Keratinocyte (primary cell): Measurements from ENCODE around the gene S1PR4. TPM values are rescaled to one million over a fixed set of nuclear protein-coding genes. Genes with fewer than 3 reads are reported as not detected.
"Not testable (repeated sequence)": the region's sequence is repeated elsewhere in the genome, so short reads cannot be mapped to it uniquely, and the experiment has no call there.

ENCODE experiments used
- DNase-seq: peaks from one replicate; pipeline ENCODE4 v3.0.0-alpha.2; 2011; ENCODE audit warnings: low read depth, missing footprints, low spot score
- FAIRE-seq: peaks from 2 replicates; lab custom pipeline; 2011; peaks lifted over from hg19 to GRCh38; lab: Jason Lieb, UNC
- H2AFZ ChIP-seq: 2 replicates; pipeline ENCODE4 v1.6.0; 2012; ENCODE audit warnings: low read length, control low read depth, inconsistent platforms; ENCODE audit not compliant: control insufficient read depth
- H3K27ac ChIP-seq: 2 replicates; pipeline ENCODE4 v1.5.1; 2011; ENCODE audit warnings: low read length; ENCODE audit not compliant: control insufficient read depth, insufficient read depth
- H3K27me3 ChIP-seq: 3 replicates; pipeline ENCODE4 v1.6.0; 2011; ENCODE audit warnings: low read length; ENCODE audit not compliant: control insufficient read depth, insufficient read depth; ENCODE audit errors: extremely low read depth
- H3K36me3 ChIP-seq, 2 experiments: 2 replicates in 1 of 2; 3 replicates in 1 of 2; pipeline ENCODE4 v1.5.1; 2011; ENCODE audit warnings: low read length in 2 of 2, mild to moderate bottlenecking in 1 of 2; ENCODE audit not compliant: control insufficient read depth in 2 of 2, insufficient read depth in 2 of 2; ENCODE audit errors: extremely low read depth in 1 of 2
- H3K4me1 ChIP-seq: 3 replicates; pipeline ENCODE4 v1.5.1; 2011; ENCODE audit warnings: low read length; ENCODE audit not compliant: control insufficient read depth, insufficient read depth; ENCODE audit errors: extremely low read depth
- H3K4me2 ChIP-seq: 3 replicates; pipeline ENCODE4 v1.6.0; 2011; ENCODE audit warnings: low read depth, low read length; ENCODE audit not compliant: control insufficient read depth, insufficient read depth; ENCODE audit errors: extremely low read depth
- H3K4me3 ChIP-seq, 3 experiments: fragments of 200-600 bp in 1 of 3; sonication (generic) in 1 of 3; 2 replicates in 2 of 3; 3 replicates in 1 of 3; pipeline ENCODE4 v1.5.1; 2011 to 2016; ENCODE audit warnings: low read length in 3 of 3, mild to moderate bottlenecking in 3 of 3, control low read depth in 2 of 3, inconsistent platforms in 1 of 3, low read depth in 1 of 3, mixed read lengths in 1 of 3, mixed run types in 1 of 3, moderate library complexity in 1 of 3; ENCODE audit not compliant: control insufficient read depth in 2 of 3, insufficient read depth in 2 of 3; ENCODE audit errors: extremely low read depth in 1 of 3
- H3K79me2 ChIP-seq: 2 replicates; pipeline ENCODE4 v1.6.0; 2012; ENCODE audit warnings: low read length; ENCODE audit not compliant: control insufficient read depth, insufficient read depth
- H3K9ac ChIP-seq: 3 replicates; pipeline ENCODE4 v1.6.0; 2011; ENCODE audit warnings: low read length; ENCODE audit not compliant: control insufficient read depth, insufficient read depth; ENCODE audit errors: extremely low read depth
- H3K9me1 ChIP-seq: 3 replicates; pipeline ENCODE4 v1.6.0; 2011; ENCODE audit warnings: low read length; ENCODE audit not compliant: control insufficient read depth, insufficient read depth; ENCODE audit errors: extremely low read depth
- H3K9me3 ChIP-seq: 2 replicates; pipeline ENCODE4 v1.5.1; 2012; ENCODE audit warnings: low read depth, low read length; ENCODE audit not compliant: control insufficient read depth
- H4K20me1 ChIP-seq: 3 replicates; pipeline ENCODE4 v1.6.0; 2011; ENCODE audit warnings: low read length; ENCODE audit not compliant: control insufficient read depth, insufficient read depth; ENCODE audit errors: extremely low read depth
- EZH2 ChIP-seq: IDR thresholded peaks from one replicate; pipeline ENCODE4 v1.6.1; 2012; ENCODE audit warnings: inconsistent platforms, mild to moderate bottlenecking, low read length, moderate library complexity
- dilution Hi-C: fragments of 300-500 bp; cut with MboI; formaldehyde crosslinking; loops from one replicate; pipeline ENCODE4 v1.7.0; 2020; ENCODE audit warnings: low sequenced_read_pairs; ENCODE audit not compliant: extremely low pct_ligation_motif_present
- polyA plus RNA-seq, 5 experiments: library from polyadenylated mRNA; depleted of rRNA in 3 of 5; stranded (reverse) in 3 of 5; stranded (forward) in 1 of 5; unstranded in 1 of 5; fragments of >200 nt; gene quantifications; 1 replicate in 1 of 5; 2 replicates in 3 of 5; 3 replicates in 1 of 5; pipeline versions ENCODE4 v1.2.1 to v1.2.3, GENCODE V29; 2011 to 2012; ENCODE audit warnings: missing spikeins in 2 of 5, low read depth in 1 of 5, low replicate concordance in 1 of 5
- TF ChIP-seq, protein P1 (sequence below), 3 experiments: IDR thresholded peaks in 1 of 3; conservative IDR thresholded peaks in 1 of 3; optimal IDR thresholded peaks in 1 of 3; 2 replicates in 2 of 3; 3 replicates in 1 of 3; pipeline versions ENCODE3 to v1.5.1; 2011; ENCODE audit warnings: low read length in 3 of 3, mild to moderate bottlenecking in 3 of 3, moderate library complexity in 2 of 3, control low read depth in 1 of 3, inconsistent platforms in 1 of 3; ENCODE audit not compliant: insufficient read depth in 2 of 3; ENCODE audit errors: extremely low read depth in 1 of 3

S1PR4 gene
- polyA plus RNA-seq, 1 donor (not counting 4 experiments of a cell fraction or from before 2014, with no cell fraction given) = 0.08 TPM

DNA sequence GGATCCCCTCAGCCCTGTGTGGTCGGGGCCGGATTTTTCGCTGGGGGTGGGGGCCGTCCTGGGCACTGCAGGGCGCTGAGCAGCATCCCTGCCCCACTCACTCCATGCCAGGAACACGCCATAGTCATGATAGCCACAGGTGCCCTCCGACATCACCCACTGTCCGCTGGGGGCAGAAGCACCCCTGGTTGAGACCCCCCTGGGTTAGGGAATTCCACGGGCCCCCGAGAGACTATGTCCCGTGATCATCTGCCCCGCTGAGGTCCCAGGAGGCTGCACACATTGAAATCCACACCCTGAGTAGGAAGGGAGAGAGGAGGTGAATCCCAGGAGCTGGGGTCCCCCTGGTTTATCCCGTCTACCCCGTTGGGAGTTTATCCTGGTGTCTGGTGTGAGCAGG is 23.3 kb downstream of the S1PR4 start:
- dilution Hi-C loops = no loop called here
- H3K27me3 ChIP-seq = no peaks in the 10 kb centered on the region
- peaks cover 17 to 19% of the 10 kb centered on the region in 2 experiments for H3K36me3 ChIP-seq
- FAIRE-seq (no peak), DNase-seq (no peak)
- H3K27ac ChIP-seq = no peak overlapping the region
- H3K4me2 ChIP-seq = no peak overlapping the region
- H2AFZ ChIP-seq = no peak overlapping the region
- H3K4me3 ChIP-seq = no peak overlapping the region
- no peak overlapping the region for H3K9ac ChIP-seq
- no peaks in the 10 kb centered on the region for H3K4me1 ChIP-seq
- TF ChIP-seq, protein P1, sequence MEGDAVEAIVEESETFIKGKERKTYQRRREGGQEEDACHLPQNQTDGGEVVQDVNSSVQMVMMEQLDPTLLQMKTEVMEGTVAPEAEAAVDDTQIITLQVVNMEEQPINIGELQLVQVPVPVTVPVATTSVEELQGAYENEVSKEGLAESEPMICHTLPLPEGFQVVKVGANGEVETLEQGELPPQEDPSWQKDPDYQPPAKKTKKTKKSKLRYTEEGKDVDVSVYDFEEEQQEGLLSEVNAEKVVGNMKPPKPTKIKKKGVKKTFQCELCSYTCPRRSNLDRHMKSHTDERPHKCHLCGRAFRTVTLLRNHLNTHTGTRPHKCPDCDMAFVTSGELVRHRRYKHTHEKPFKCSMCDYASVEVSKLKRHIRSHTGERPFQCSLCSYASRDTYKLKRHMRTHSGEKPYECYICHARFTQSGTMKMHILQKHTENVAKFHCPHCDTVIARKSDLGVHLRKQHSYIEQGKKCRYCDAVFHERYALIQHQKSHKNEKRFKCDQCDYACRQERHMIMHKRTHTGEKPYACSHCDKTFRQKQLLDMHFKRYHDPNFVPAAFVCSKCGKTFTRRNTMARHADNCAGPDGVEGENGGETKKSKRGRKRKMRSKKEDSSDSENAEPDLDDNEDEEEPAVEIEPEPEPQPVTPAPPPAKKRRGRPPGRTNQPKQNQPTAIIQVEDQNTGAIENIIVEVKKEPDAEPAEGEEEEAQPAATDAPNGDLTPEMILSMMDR (optimal IDR thresholded peaks at IDR 0.05 in 1 of 3, IDR thresholded peaks at IDR 0.05 in 1 of 3, conservative IDR thresholded peaks at IDR 0.05 in 1 of 3; ENCODE audit: extremely low read depth in 1 of 3, insufficient read depth in 2 of 3, low read length in 3 of 3) = no peak
- TF ChIP-seq EZH2 = no peak
- H3K9me1 ChIP-seq = no peaks in the 10 kb centered on the region
- no peaks in the 10 kb centered on the region for H3K9me3 ChIP-seq
- H3K79me2 ChIP-seq = no peaks in the 10 kb centered on the region
- no peaks in the 10 kb centered on the region for H4K20me1 ChIP-seq

DNA sequence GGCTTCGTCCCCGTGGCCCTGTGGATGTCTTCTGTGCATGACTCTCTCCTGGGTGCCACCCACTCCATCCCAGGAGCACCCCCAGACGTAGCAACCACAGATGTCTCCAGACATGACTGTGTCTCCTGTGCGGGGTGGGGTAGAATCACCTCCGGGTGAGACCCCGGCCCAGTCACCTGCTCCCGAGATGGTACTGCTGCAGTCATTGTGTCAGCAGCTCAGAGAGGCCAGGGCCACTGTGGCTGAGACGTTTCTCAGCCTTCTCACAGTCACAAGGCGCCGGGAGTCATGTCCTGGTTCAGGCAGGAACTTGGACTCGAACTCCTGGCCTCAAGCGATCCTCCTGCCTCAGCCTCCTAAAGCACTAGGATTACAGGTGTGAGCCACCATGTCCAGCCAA is 23.8 kb downstream of the S1PR4 start:
- dilution Hi-C loops = no loop called here
- Histone ChIP-seq H3K4me1 (no peaks in the 10 kb centered on the region), H2AFZ (no peak overlapping the region), H3K9ac (no peak overlapping the region), H3K4me3 (no peak overlapping the region), H4K20me1 (no peaks in the 10 kb centered on the region), H3K27ac (no peak overlapping the region), H3K9me1 (no peaks in the 10 kb centered on the region), H3K27me3 (no peaks in the 10 kb centered on the region), H3K79me2 (no peaks in the 10 kb centered on the region), H3K4me2 (no peak overlapping the region), H3K9me3 (no peaks in the 10 kb centered on the region), H3K36me3 (peaks cover 21 to 22% of the 10 kb centered on the region in 2 experiments)
- no peak for DNase-seq
- TF ChIP-seq EZH2 = no peak
- TF ChIP-seq, protein P1 (optimal IDR thresholded peaks at IDR 0.05 in 1 of 3, IDR thresholded peaks at IDR 0.05 in 1 of 3, conservative IDR thresholded peaks at IDR 0.05 in 1 of 3; ENCODE audit: extremely low read depth in 1 of 3, insufficient read depth in 2 of 3, low read length in 3 of 3) = no peak
- FAIRE-seq = no peak

DNA sequence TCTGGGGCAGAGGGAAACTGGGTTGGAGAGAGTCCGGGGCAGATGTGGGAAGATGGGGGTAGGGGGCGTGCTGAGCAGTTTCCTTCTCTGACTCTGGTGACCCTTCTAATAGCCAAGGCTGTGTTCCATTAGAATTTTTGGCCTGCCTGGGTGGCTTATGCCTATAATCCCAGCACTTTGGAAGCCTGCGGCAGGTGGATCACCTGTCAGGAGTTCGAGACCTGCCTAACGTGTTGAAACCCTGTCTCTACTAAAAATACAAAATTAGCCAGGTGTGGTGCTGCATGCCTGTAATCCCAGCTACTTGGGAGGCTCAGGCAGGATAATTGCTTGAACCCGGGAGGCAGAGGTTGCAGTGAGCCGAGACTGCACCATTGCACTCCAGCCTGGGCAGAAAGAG is 24.3 kb downstream of the S1PR4 start:
- H3K27me3 ChIP-seq, dilution Hi-C loops, H3K4me3 ChIP-seq, H3K9ac ChIP-seq, H3K9me1 ChIP-seq, H3K4me2 ChIP-seq, H2AFZ ChIP-seq, H4K20me1 ChIP-seq, FAIRE-seq, H3K9me3 ChIP-seq, DNase-seq, H3K4me1 ChIP-seq, H3K27ac ChIP-seq, H3K79me2 ChIP-seq: not testable (repeated sequence)
- H3K36me3 ChIP-seq = peaks cover 22% of the 10 kb centered on the region in 2 experiments
